HEK293T (cell line): ENCODE measurements around the gene ECSIT.

Source experiments
- ARNT ChIP-seq: fragments of 450-650 bp; IDR thresholded peaks from 2 replicates; pipeline ENCODE4 v1.6.1; 2017; ENCODE audit warnings: mild to moderate bottlenecking
- LEF1 ChIP-seq: fragments of 450-650 bp; IDR thresholded peaks from 2 replicates; pipeline ENCODE4 v1.6.1; 2017; ENCODE audit warnings: mild to moderate bottlenecking, borderline replicate concordance
- TARDBP ChIP-seq: fragments of 450-650 bp; IDR thresholded peaks from 2 replicates; pipeline ENCODE4 v1.6.1; 2016
- ZNF384 ChIP-seq: fragments of 450-650 bp; IDR thresholded peaks from 2 replicates; pipeline ENCODE4 v1.6.1; 2016

DNA sequence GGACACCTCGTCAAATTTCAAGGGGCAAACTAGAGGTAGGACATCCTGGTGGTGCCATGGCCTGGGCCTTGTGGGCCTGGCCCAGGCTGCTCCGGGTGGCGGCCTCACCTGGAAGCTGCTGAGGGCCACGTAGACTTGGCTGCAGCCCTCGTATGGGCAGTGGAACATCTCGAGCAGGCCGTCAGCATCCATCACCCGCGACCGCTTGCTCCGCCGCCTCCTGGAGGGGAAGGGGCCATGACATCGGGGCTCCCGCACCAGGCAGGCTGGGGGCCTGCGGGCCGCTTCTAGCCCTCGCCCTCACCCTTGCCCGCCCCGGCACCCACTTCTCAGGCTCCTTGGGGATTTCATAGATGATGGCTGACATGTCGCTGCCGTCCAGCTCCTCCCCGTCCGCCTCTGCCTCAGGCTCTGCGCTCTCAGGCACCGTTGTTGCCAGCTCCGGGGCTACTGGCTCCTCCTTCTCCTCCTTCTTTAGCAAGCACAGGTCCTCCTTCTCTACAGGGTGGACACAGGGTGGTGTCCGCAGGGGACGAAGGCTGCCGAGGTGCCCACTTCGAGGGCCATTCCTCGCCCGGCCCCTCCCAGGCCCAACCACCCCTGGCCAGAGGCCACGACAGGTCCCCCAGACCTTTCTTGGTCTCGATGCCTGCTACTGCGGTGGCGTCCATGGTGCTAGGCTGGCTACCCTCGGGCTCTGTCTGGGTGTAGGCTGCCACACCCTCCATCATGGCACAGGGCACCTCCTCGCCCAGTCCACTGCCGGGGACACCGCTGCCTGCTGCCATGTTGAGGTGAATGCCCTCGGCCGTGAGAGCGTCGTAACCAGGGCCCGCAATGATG, 42.1 kb downstream of the ECSIT start:
- TF ChIP-seq TARDBP (no peak), ZNF384 (no peak), LEF1 (no peak), ARNT (no peak)
